Nephron progenitor cell (in vitro differentiated cells): Measurements from ENCODE around the gene KLHL29.

Source experiments
- DNase-seq: peaks from one replicate; pipeline ENCODE4 v3.0.0; 2021
- H3K27ac Mint-ChIP-seq: 2 replicates; pipeline ENCODE4 v1.8.0; 2021; ENCODE audit warnings: mild to moderate bottlenecking, moderate library complexity, mixed read lengths
- H3K27me3 Mint-ChIP-seq: 2 replicates; pipeline ENCODE4 v1.8.0; 2021; ENCODE audit warnings: mild to moderate bottlenecking, low read depth, mixed read lengths; ENCODE audit not compliant: poor library complexity
- H3K36me3 Mint-ChIP-seq: 2 replicates; pipeline ENCODE4 v1.8.0; 2021; ENCODE audit warnings: low read depth, mixed read lengths
- H3K4me1 Mint-ChIP-seq: 2 replicates; pipeline ENCODE4 v1.8.0; 2021; ENCODE audit warnings: mixed read lengths
- H3K4me3 Mint-ChIP-seq: 2 replicates; pipeline ENCODE4 v1.8.0; 2021; ENCODE audit warnings: mild to moderate bottlenecking, moderate library complexity, mixed read lengths
- H3K9me3 Mint-ChIP-seq: 2 replicates; pipeline ENCODE4 v1.8.0; 2021; ENCODE audit warnings: mild to moderate bottlenecking, moderate library complexity, mixed read lengths
- CTCF ChIP-seq: fragments of 200-600 bp; sonication (generic); IDR thresholded peaks from 2 replicates; pipeline ENCODE4 v1.5.0; 2021; ENCODE audit warnings: antibody characterized with exemption

KLHL29 gene

GRCh38 chr2:23373666-23374065, 11.3 kb upstream of the KLHL29 start:
- TF ChIP-seq CTCF, result no peak
- Mint-ChIP-seq H3K4me1 (peaks cover 31% of the 10 kb centered on the region), H3K4me3 (no peak overlapping the region), H3K27ac (no peak overlapping the region), H3K36me3 (no peaks in the 10 kb centered on the region), H3K27me3 (peaks cover 13% of the 10 kb centered on the region), H3K9me3 (peaks cover 5% of the 10 kb centered on the region)
- DNase-seq, result no peak

GRCh38 chr2:23375448-23375847, 9.5 kb upstream of the KLHL29 start:
- TF ChIP-seq CTCF, result no peak
- H3K4me3 Mint-ChIP-seq, result peak overlapping the region; percentile 59
- no peak overlapping the region for H3K27ac Mint-ChIP-seq
- H3K9me3 Mint-ChIP-seq, result peaks cover 5% of the 10 kb centered on the region
- no peak for DNase-seq
- H3K27me3 Mint-ChIP-seq, result peaks cover 13% of the 10 kb centered on the region
- H3K36me3 Mint-ChIP-seq, result no peaks in the 10 kb centered on the region
- peaks cover 35% of the 10 kb centered on the region for H3K4me1 Mint-ChIP-seq

- TF ChIP-seq CTCF, result no peak
- Mint-ChIP-seq H3K4me3 (no peak overlapping the region), H3K36me3 (no peaks in the 10 kb centered on the region), H3K9me3 (peaks cover 5% of the 10 kb centered on the region), H3K4me1 (peaks cover 41% of the 10 kb centered on the region), H3K27me3 (peaks cover 18% of the 10 kb centered on the region), H3K27ac (no peak overlapping the region)
- no peak for DNase-seq
Observed at GRCh38 chr2:23376075-23376474, 8.9 kb upstream of the KLHL29 start.

- Mint-ChIP-seq H3K4me1 (peaks cover 48% of the 10 kb centered on the region), H3K36me3 (no peaks in the 10 kb centered on the region), H3K27ac (no peak overlapping the region), H3K4me3 (no peak overlapping the region), H3K9me3 (peaks cover 5% of the 10 kb centered on the region), H3K27me3 (peaks cover 27% of the 10 kb centered on the region)
- DNase-seq, result no peak
- TF ChIP-seq CTCF, result no peak
Observed at GRCh38 chr2:23376972-23377371, 8.0 kb upstream of the KLHL29 start.

- no peak overlapping the region for H3K27ac Mint-ChIP-seq
- TF ChIP-seq CTCF, result no peak
- no peaks in the 10 kb centered on the region for H3K36me3 Mint-ChIP-seq
- no peak overlapping the region for H3K4me3 Mint-ChIP-seq
- peaks cover 48% of the 10 kb centered on the region for H3K4me1 Mint-ChIP-seq
- peaks cover 34% of the 10 kb centered on the region for H3K27me3 Mint-ChIP-seq
- H3K9me3 Mint-ChIP-seq, result peaks cover 5% of the 10 kb centered on the region
- no peak for DNase-seq
Observed at GRCh38 chr2:23377771-23378170, 7.2 kb upstream of the KLHL29 start.

GRCh38 chr2:23378496-23378895, 6.5 kb upstream of the KLHL29 start:
- Mint-ChIP-seq H3K27me3 (peaks cover 38% of the 10 kb centered on the region), H3K27ac (no peak overlapping the region), H3K4me3 (no peak overlapping the region), H3K36me3 (no peaks in the 10 kb centered on the region), H3K4me1 (peaks cover 48% of the 10 kb centered on the region), H3K9me3 (peaks cover 5% of the 10 kb centered on the region)
- no peak for DNase-seq
- no peak for TF ChIP-seq CTCF
